SHP77 (cell line): ENCODE results near the gene CMKLR1.

Experiments used
- DNase-seq, 2 experiments: peaks; one replicate each; lab custom pipeline; 2025; lab: John Stamatoyannopoulos, UW

CMKLR1 gene

GRCh38 chr12:108260969-108261368, 78.1 kb downstream of the CMKLR1 start:
- no peak for DNase-seq

- no peak for DNase-seq
Observed at GRCh38 chr12:108260039-108260438, 79.1 kb downstream of the CMKLR1 start.

GRCh38 chr12:108257610-108258106, 81.5 kb downstream of the CMKLR1 start:
- DNase-seq, result no peak

- no peak for DNase-seq
Observed at GRCh38 chr12:108257004-108257403, 82.1 kb downstream of the CMKLR1 start.

GRCh38 chr12:108255252-108255602, 83.9 kb downstream of the CMKLR1 start:
- no peak for DNase-seq

GRCh38 chr12:108254517-108255251, 84.4 kb downstream of the CMKLR1 start:
- DNase-seq, result no peak

- DNase-seq, result no peak
Observed at GRCh38 chr12:108254030-108254429, 85.1 kb downstream of the CMKLR1 start.

- DNase-seq, result no peak
Observed at GRCh38 chr12:108253540-108253939, 85.6 kb downstream of the CMKLR1 start.

GRCh38 chr12:108252523-108252922, 86.6 kb downstream of the CMKLR1 start:
- no peak for DNase-seq

GRCh38 chr12:108248011-108248410, 91.1 kb downstream of the CMKLR1 start:
- no peak for DNase-seq

GRCh38 chr12:108247130-108247529, 92.0 kb downstream of the CMKLR1 start:
- no peak for DNase-seq

- no peak for DNase-seq
Observed at GRCh38 chr12:108241986-108242703, 97.0 kb downstream of the CMKLR1 start.

GRCh38 chr12:108240928-108241327, 98.2 kb downstream of the CMKLR1 start:
- no peak for DNase-seq

- DNase-seq, result no peak
Observed at GRCh38 chr12:108240027-108240785, 98.9 kb downstream of the CMKLR1 start.

- DNase-seq, result no peak
Observed at GRCh38 chr12:108239378-108239777, 99.7 kb downstream of the CMKLR1 start.

- DNase-seq, result no peak
Observed at GRCh38 chr12:108238474-108238873, 100.6 kb downstream of the CMKLR1 start.
